Keratinocyte (primary cell): ENCODE results near the gene RYR1.

ENCODE experiments used
- EZH2 ChIP-seq: IDR thresholded peaks from one replicate; pipeline ENCODE4 v1.6.1; 2012; ENCODE audit warnings: inconsistent platforms, mild to moderate bottlenecking, low read length, moderate library complexity
- TF ChIP-seq, protein P1 (sequence below), 3 experiments: IDR thresholded peaks in 1 of 3; conservative IDR thresholded peaks in 1 of 3; optimal IDR thresholded peaks in 1 of 3; 2 replicates in 2 of 3; 3 replicates in 1 of 3; pipeline versions ENCODE3 to v1.5.1; 2011; ENCODE audit warnings: low read length in 3 of 3, mild to moderate bottlenecking in 3 of 3, moderate library complexity in 2 of 3, control low read depth in 1 of 3, inconsistent platforms in 1 of 3; ENCODE audit not compliant: insufficient read depth in 2 of 3; ENCODE audit errors: extremely low read depth in 1 of 3

DNA sequence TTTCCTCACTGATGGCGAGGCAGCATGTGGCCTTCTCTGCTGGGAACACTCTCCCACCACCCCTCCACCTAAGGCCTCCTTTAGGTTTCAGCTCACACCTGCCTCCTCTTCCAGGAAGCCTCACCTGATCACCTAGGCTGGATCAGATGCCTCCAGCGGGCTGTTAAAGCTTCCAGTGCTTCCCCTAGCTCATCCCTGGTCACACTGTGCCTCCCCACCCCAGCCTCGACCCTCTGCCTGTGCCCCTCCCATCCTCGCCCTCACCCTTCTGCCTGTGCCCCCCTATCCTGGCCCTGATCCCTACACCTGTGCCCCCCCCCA, 150.5 kb downstream of the RYR1 start:
- TF ChIP-seq, protein P1, sequence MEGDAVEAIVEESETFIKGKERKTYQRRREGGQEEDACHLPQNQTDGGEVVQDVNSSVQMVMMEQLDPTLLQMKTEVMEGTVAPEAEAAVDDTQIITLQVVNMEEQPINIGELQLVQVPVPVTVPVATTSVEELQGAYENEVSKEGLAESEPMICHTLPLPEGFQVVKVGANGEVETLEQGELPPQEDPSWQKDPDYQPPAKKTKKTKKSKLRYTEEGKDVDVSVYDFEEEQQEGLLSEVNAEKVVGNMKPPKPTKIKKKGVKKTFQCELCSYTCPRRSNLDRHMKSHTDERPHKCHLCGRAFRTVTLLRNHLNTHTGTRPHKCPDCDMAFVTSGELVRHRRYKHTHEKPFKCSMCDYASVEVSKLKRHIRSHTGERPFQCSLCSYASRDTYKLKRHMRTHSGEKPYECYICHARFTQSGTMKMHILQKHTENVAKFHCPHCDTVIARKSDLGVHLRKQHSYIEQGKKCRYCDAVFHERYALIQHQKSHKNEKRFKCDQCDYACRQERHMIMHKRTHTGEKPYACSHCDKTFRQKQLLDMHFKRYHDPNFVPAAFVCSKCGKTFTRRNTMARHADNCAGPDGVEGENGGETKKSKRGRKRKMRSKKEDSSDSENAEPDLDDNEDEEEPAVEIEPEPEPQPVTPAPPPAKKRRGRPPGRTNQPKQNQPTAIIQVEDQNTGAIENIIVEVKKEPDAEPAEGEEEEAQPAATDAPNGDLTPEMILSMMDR (optimal IDR thresholded peaks at IDR 0.05 in 1 of 3, IDR thresholded peaks at IDR 0.05 in 1 of 3, conservative IDR thresholded peaks at IDR 0.05 in 1 of 3; ENCODE audit: extremely low read depth in 1 of 3, insufficient read depth in 2 of 3, low read length in 3 of 3) = no peak
- TF ChIP-seq EZH2 = no peak
